Measurements from ENCODE around the gene VSIR. TPM values are rescaled to one million over a fixed set of nuclear protein-coding genes. Genes with fewer than 3 reads are reported as not detected.

Gene VSIR
- total and polyA plus RNA-seq, 3 donors from 2014 or later, result 26.1 to 54.6 (median 54.4) TPM

GRCh38 chr10:71718165-71718698, 55.1 kb downstream of the VSIR start:
- TF ChIP-seq POLR2A (IDR thresholded peaks at IDR 0.05) (no peak), CTCF (IDR thresholded peaks at IDR 0.05) (no peak)
- 78 to 88% methylated on average over 9 to 10 of the region's 10 CpGs for WGBS, 2 donors
- intact Hi-C loops (cut with DNase I; ENCODE audit: low total_unique reads), result loop anchor here (10.0 kb wide), 1 partner anchor 57 kb away; the partner anchor contains the start of gene VSIR
- no peaks in the 10 kb centered on the region for H3K27me3 ChIP-seq
- DNase-seq, result no peak
- H3K36me3 ChIP-seq (ENCODE audit: low read depth, missing control alignments), result no peaks in the 10 kb centered on the region
- peaks cover 32% of the 10 kb centered on the region for H3K4me1 ChIP-seq
- H3K9me3 ChIP-seq, result no peaks in the 10 kb centered on the region
- no peak overlapping the region for H3K27ac ChIP-seq
- H3K4me3 ChIP-seq, result no peak overlapping the region

- Histone ChIP-seq H3K4me3 (no peak overlapping the region), H3K27ac (no peak overlapping the region), H3K9me3 (no peaks in the 10 kb centered on the region), H3K36me3 (ENCODE audit: low read depth, missing control alignments) (no peaks in the 10 kb centered on the region), H3K4me1 (peaks cover 39% of the 10 kb centered on the region), H3K27me3 (no peaks in the 10 kb centered on the region)
- intact Hi-C loops (cut with DNase I; ENCODE audit: low total_unique reads), result loop anchor here (10.0 kb wide), 1 partner anchor 57 kb away; the partner anchor contains the start of gene VSIR
- 60 to 68% methylated on average over 2 of the region's 2 CpGs for WGBS, 2 donors
- TF ChIP-seq POLR2A (IDR thresholded peaks at IDR 0.05) (no peak), CTCF (IDR thresholded peaks at IDR 0.05) (no peak)
- DNase-seq, result no peak
Measured at GRCh38 chr10:71717551-71717951, 55.8 kb downstream of the VSIR start.

GRCh38 chr10:71717056-71717455, 56.3 kb downstream of the VSIR start:
- peaks cover 41% of the 10 kb centered on the region for H3K4me1 ChIP-seq
- TF ChIP-seq POLR2A (IDR thresholded peaks at IDR 0.05) (no peak), CTCF (IDR thresholded peaks at IDR 0.05) (no peak)

GRCh38 chr10:71716426-71716825, 56.9 kb downstream of the VSIR start:
- DNase-seq, result no peak
- H3K4me1 ChIP-seq, result peaks cover 41% of the 10 kb centered on the region
- 94 to 98% methylated on average over 5 of the region's 5 CpGs for WGBS, 2 donors
- H3K27ac ChIP-seq, result no peak overlapping the region
- H3K9me3 ChIP-seq, result no peaks in the 10 kb centered on the region
- H3K4me3 ChIP-seq, result no peak overlapping the region
- TF ChIP-seq CTCF (IDR thresholded peaks at IDR 0.05) (no peak), POLR2A (IDR thresholded peaks at IDR 0.05) (no peak)
- H3K36me3 ChIP-seq (ENCODE audit: low read depth, missing control alignments), result no peaks in the 10 kb centered on the region
- intact Hi-C loops (cut with DNase I; ENCODE audit: low total_unique reads), result loop anchor here (10.0 kb wide), 1 partner anchor 58 kb away; the partner anchor contains the start of gene VSIR
- H3K27me3 ChIP-seq, result no peaks in the 10 kb centered on the region

More at GRCh38 chr10:71717056-71717455, 56.3 kb downstream of the VSIR start:
- H3K4me3 ChIP-seq, result no peak overlapping the region
- no peaks in the 10 kb centered on the region for H3K36me3 ChIP-seq (ENCODE audit: low read depth, missing control alignments)
- DNase-seq, result no peak
- intact Hi-C loops (cut with DNase I; ENCODE audit: low total_unique reads), result loop anchor here (10.0 kb wide), 1 partner anchor 58 kb away; the partner anchor contains the start of gene VSIR
- WGBS, 2 donors, result 81 to 93% methylated on average over 2 to 4 of the region's 4 CpGs
- H3K27ac ChIP-seq, result no peak overlapping the region
- no peaks in the 10 kb centered on the region for H3K9me3 ChIP-seq
- no peaks in the 10 kb centered on the region for H3K27me3 ChIP-seq

GRCh38 chr10:71715860-71716259, 57.5 kb downstream of the VSIR start:
- TF ChIP-seq POLR2A (IDR thresholded peaks at IDR 0.05), result no peak
- TF ChIP-seq CTCF (IDR thresholded peaks at IDR 0.05), result no peak
- Histone ChIP-seq H3K4me3 (no peak overlapping the region), H3K27me3 (no peaks in the 10 kb centered on the region), H3K36me3 (ENCODE audit: low read depth, missing control alignments) (no peaks in the 10 kb centered on the region), H3K4me1 (peaks cover 41% of the 10 kb centered on the region), H3K27ac (no peak overlapping the region), H3K9me3 (no peaks in the 10 kb centered on the region)
- intact Hi-C loops (cut with DNase I; ENCODE audit: low total_unique reads), result loop anchor here (10.0 kb wide), 1 partner anchor 59 kb away; the partner anchor contains the start of gene VSIR
- WGBS, 2 donors, result 87 to 95% methylated on average over 11 to 20 of the region's 20 CpGs
- DNase-seq, result no peak

All from testis (tissue), 3 donors.